Suprapubic skin (tissue), 3 donors: ENCODE data around the gene SLC16A2.

Experiments used
- EP300 ChIP-seq: sonication (generic); formaldehyde crosslinking; IDR thresholded peaks from one replicate; pipeline ENCODE4 v1.6.1; 2017; ENCODE audit warnings: antibody characterized with exemption
- POLR2A ChIP-seq, 2 donors: fragments of 450-650 bp; IDR thresholded peaks; one replicate each; pipeline ENCODE4 v1.6.1; 2017; ENCODE audit warnings: antibody characterized with exemption in 2 of 2, mild to moderate bottlenecking in 2 of 2, moderate library complexity in 2 of 2
- TF ChIP-seq, protein P1 (sequence below), 2 donors: fragments of 200-600 bp in 1 of 2; fragments of 450-650 bp in 1 of 2; sonication (generic) in 1 of 2; IDR thresholded peaks; one replicate each; pipeline ENCODE4 v1.5.1; 2016 to 2019; ENCODE audit warnings: antibody characterized with exemption in 2 of 2, mild to moderate bottlenecking in 1 of 2, moderate library complexity in 1 of 2

DNA sequence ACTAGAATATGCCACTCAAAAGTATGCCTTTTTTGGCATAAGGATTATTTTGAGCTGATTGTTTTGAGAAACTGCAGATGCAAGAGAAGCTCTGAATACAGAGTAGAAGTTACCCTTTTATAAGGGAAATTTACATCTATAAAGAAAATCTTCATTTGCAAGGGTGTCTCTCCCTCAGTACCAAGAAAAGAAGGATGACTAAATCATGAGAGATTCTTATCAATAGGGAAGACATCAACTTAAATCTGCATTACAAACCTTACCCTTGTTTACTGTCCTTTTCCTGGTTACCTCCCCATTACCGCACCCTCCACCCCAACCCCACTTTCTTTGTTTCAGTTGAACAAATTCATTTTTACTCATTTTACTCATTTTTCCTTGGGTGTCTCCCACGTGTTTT, 130.6 kb downstream of the SLC16A2 start:
- TF ChIP-seq EP300 (no peak), POLR2A (IDR thresholded peaks at IDR 0.05) (no peak)
- TF ChIP-seq, protein P1, sequence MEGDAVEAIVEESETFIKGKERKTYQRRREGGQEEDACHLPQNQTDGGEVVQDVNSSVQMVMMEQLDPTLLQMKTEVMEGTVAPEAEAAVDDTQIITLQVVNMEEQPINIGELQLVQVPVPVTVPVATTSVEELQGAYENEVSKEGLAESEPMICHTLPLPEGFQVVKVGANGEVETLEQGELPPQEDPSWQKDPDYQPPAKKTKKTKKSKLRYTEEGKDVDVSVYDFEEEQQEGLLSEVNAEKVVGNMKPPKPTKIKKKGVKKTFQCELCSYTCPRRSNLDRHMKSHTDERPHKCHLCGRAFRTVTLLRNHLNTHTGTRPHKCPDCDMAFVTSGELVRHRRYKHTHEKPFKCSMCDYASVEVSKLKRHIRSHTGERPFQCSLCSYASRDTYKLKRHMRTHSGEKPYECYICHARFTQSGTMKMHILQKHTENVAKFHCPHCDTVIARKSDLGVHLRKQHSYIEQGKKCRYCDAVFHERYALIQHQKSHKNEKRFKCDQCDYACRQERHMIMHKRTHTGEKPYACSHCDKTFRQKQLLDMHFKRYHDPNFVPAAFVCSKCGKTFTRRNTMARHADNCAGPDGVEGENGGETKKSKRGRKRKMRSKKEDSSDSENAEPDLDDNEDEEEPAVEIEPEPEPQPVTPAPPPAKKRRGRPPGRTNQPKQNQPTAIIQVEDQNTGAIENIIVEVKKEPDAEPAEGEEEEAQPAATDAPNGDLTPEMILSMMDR (IDR thresholded peaks at IDR 0.05), result no peak
